GM18505 (cell line): ENCODE results near the gene SLC43A3.
A peak's percentile ranks its signal among the peaks of the same experiment; 100 is the strongest.

Source experiments
- ATAC-seq: cut with Tn5 transposase; IDR thresholded peaks from one replicate; pipeline ENCODE4 v1.9.1; 2021; ENCODE audit not compliant: unreplicated experiment
- POLR2A ChIP-seq: IDR thresholded peaks from 4 replicates; pipeline ENCODE4 v1.6.1; 2011; ENCODE audit warnings: borderline replicate concordance; ENCODE audit not compliant: insufficient read depth, insufficient read length; ENCODE audit errors: extremely low read depth

SLC43A3 gene

DNA sequence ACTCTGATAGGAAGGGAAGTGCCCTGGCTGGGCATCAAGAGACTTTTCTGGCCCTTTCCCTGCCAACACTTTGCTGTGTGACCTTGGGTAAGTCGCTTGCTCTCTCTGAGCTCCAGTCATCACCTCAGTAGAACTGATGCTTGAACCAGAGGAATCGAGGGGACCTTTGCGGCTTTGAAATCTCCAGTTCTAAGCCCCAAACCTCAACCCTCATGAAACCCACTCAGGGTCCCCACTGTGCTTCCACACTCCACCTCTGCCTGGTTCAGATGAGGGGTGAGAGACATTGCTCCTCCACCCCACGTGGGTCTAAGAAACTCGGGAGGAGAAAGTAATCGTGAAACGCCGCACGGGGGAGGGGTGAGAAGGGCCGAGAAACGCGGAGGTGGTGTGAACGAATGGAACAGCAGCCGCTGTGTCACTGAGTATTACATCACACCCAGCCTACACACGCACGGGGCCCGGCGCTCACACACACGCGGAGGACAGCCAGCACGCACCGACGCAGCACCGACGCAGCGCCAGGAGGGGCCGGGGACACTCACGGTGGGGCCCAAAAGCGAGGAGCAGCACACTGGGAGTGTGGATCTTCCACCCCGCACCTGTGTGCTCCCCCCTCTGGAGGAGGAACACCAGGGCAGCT is 37.7 kb upstream of the SLC43A3 start:
- no peak for TF ChIP-seq POLR2A
- no peak for ATAC-seq

- no peak for TF ChIP-seq POLR2A
- no peak for ATAC-seq
These were observed 37.0 kb upstream of the SLC43A3 start for GRCh38 chr11:57463671-57464538.

GRCh38 chr11:57462597-57462996 is 35.7 kb upstream of the SLC43A3 start:
- ATAC-seq, result no peak
- no peak for TF ChIP-seq POLR2A

DNA sequence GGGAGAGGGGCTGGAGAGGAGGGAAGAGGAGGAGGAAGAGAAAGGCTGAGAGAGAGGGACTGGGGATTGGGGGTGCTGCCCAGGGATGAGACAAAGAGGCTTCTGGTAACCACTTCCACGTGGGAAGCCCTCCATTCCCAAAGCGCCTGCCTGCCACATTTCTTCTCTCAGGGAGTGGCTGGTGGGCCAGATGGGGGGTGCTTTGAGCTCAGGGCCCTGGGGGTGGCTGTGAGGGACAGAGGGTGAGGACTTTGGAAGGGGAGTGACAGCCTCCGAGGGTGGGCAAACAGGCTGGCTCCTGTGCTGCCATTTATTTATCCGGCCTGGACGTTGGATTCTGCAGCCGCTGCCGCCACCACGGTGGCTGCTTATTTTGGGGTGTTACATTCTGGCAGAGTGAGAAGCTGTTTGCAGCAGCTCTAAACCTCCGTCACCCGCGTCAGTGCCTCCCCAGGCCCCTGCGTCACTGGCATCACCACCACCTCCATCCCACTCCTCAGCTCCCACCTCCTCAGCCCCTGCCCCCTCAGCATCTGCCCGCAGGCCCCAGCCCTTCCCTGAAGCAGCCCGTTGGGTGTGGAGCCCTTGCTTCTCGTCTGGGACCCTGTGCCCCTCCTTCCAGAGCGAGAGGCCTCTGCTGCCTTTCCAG is 35.0 kb upstream of the SLC43A3 start:
- ATAC-seq, result no peak

GRCh38 chr11:57460758-57461749 is 34.1 kb upstream of the SLC43A3 start:
- peak; percentile 6 for ATAC-seq
- no peak for TF ChIP-seq POLR2A

More for the DNA sequence above, 35.0 kb upstream of the SLC43A3 start:
- no peak for TF ChIP-seq POLR2A

DNA sequence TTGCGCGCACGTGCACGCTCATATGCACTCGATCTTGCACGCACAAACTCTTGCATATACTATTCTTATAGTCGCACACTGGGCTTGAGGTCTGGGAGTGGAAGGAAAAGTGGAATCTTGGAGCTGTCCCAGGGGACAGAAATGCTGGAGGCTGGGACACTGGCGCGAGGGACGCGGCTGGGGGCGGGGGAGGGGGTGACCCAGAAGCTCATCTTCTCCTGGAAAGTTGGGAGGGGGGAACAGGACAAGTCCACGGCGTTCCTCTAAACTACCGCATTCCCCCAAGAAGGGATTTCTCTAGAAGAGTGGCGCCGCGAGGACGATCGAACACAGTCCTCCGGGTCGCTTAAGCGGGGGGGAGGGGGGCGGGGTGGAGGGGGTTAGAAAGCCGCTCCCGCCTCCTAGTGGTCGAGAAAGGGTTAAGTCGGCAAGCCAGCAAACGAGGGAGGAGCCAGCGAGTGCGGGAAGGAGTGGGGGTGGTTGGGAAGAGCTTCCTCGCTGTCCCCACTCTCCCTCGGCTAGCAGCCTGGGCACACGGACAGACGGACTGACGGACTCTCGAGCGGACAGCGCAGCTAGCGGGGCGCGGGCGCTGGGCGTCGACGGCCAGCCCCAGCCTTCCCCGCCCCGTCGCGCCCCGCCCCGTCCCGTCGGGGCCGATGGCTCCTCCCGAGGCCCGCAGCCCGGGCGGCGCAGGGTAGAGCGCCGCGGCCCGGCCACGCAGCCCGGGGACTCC is 33.3 kb upstream of the SLC43A3 start, which contains the start of gene RTN4RL2:
Gene RTN4RL2, plus strand, starts transcription at position 507 of the 736 bp plus-strand sequence. CDS start 338 bp downstream, outside the sequence.
- peak; percentile 39 for ATAC-seq
- TF ChIP-seq POLR2A, result no peak

GRCh38 chr11:57459164-57460021 is 32.5 kb upstream of the SLC43A3 start:
- no peak for TF ChIP-seq POLR2A
- no peak for ATAC-seq

DNA sequence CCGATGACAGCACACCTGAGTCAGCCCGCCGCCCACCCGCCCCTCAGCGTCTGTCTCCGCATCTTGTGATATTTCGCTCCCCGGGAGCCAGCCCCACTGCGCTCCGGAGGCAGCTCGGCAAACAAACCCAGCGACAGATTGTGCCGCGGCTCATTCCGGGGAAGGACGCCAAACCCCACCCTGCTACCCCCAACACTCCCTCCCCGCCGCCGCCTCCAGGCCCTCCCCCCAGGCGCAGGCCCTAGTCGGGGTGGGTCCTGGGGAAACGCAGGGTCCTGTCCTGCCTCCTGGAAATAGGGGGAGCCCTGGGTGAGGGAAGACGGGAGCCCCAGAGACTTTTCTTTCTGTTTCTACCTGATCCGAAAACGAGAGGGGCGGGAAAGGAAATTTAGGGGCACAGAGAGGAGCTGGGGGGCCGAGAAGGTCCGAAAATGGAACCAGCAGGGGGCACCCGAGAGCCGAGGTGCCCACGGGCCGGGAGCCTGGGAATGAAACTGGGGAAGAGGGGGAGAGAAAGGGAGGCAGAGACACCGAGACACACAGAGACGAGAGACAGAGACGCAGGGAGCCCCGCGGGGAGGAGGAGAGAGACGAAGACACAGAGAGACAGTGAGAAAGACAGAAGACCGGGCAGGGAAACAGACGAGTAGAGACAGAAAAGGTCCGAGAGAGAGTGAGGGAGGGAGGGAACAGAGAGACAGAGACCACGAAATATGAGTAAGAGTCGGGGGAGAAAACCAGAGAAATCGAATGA is 31.7 kb upstream of the SLC43A3 start:
- no peak for ATAC-seq

GRCh38 chr11:57458060-57458409 is 31.1 kb upstream of the SLC43A3 start:
- TF ChIP-seq POLR2A, result no peak
- ATAC-seq, result no peak

More for the DNA sequence above, 31.7 kb upstream of the SLC43A3 start:
- no peak for TF ChIP-seq POLR2A

- ATAC-seq, result peak; percentile 17
- TF ChIP-seq POLR2A, result no peak
These were observed 30.7 kb upstream of the SLC43A3 start for GRCh38 chr11:57457643-57458023.
